ENCODE data around the gene LRG1. TPM values are rescaled to one million over a fixed set of nuclear protein-coding genes. Genes with fewer than 3 reads are reported as not detected.

The LRG1 gene
- total RNA-seq, 1 donor from 2014 or later, result 14.9 TPM

DNA sequence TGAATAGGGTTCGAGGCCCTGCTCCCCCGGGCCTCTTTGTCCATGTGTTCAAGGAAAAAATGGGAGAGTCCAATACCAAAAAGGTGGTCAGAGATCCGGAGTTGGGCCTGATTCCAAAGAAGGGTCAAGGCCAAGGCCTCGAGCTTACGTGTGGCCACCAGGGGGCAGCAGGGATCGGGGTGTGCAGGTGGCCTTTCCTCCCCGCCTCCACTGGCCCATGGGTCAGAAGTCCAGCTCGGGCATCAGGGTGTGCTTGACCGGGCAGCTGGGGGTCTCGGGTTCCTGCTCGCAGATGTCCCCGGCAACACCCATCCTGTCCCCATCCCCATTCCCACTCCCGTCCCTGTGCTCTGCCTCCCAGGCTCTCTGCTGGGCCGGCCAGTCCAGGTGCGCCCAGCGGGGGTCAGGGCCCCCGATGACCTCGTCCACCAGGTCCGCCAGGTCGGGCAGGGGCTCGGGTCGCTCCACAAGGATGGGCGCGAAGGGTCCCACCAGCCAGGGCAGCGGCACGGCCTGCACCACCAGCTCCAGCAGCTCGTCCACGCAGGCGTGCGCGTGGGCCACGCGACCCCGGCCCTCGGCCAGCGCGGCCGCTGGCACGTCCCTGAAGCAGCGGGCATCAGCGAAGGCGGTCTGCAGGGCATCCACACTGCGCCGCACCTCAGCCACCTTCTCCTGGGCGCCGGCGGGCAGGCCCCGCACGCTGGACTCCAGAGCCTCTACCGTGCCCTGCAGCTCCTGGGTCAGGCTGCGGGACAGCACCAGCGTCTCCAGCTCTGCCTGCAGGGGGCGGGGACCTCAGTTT lies 16.3 kb downstream of the LRG1 start:
- peaks cover 3% of the 10 kb centered on the region for H3K27me3 ChIP-seq (ENCODE audit: low read depth)
- intact Hi-C loops (cut with DNase I), result no loop called here
- TF ChIP-seq, protein P1, sequence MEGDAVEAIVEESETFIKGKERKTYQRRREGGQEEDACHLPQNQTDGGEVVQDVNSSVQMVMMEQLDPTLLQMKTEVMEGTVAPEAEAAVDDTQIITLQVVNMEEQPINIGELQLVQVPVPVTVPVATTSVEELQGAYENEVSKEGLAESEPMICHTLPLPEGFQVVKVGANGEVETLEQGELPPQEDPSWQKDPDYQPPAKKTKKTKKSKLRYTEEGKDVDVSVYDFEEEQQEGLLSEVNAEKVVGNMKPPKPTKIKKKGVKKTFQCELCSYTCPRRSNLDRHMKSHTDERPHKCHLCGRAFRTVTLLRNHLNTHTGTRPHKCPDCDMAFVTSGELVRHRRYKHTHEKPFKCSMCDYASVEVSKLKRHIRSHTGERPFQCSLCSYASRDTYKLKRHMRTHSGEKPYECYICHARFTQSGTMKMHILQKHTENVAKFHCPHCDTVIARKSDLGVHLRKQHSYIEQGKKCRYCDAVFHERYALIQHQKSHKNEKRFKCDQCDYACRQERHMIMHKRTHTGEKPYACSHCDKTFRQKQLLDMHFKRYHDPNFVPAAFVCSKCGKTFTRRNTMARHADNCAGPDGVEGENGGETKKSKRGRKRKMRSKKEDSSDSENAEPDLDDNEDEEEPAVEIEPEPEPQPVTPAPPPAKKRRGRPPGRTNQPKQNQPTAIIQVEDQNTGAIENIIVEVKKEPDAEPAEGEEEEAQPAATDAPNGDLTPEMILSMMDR (IDR thresholded peaks at IDR 0.05), result peak; percentile 68
- no peaks in the 10 kb centered on the region for H3K36me3 ChIP-seq
- no peak overlapping the region for H3K4me3 ChIP-seq
- DNase-seq, result peak; percentile 76
- no peaks in the 10 kb centered on the region for H3K9me3 ChIP-seq
- peaks cover 1% of the 10 kb centered on the region for H3K4me1 ChIP-seq
- H3K27ac ChIP-seq, result no peak overlapping the region
- peak; percentile 56 to 64 for ATAC-seq

DNA sequence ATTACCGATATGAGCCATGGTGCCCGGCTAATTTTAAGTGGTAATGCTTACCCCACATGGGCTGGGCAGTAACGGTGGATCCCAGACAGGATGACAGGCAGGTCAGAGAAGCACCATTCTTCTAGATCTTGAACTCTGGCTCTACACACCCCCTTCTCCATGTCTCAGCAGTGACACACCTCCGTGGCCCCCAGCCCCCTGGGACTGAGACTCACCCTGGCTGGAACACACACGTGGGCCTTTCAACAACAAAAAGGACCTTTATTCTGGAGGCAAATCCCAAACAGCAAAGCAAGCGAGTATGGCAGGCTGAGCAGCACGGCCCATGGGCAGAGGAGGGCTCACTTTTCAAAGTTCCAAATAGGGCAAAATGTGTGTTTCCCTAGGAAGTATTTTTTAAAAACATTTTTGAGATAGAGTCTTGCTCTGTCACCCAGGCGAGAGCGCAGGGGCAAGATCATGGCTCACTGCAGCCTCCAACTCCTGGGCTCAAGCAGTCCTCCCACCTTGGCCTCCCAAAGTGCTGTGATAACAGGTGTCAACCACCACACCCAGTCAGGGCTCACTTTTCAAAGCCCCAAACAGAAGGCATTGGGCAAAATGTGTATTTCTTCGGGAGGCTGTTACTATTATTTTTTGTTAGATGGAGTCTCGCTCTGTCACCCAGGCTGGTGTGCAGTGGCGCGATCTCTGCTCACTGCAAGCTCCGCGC lies 17.4 kb downstream of the LRG1 start:
- intact Hi-C loops (cut with DNase I), result no loop called here

DNA sequence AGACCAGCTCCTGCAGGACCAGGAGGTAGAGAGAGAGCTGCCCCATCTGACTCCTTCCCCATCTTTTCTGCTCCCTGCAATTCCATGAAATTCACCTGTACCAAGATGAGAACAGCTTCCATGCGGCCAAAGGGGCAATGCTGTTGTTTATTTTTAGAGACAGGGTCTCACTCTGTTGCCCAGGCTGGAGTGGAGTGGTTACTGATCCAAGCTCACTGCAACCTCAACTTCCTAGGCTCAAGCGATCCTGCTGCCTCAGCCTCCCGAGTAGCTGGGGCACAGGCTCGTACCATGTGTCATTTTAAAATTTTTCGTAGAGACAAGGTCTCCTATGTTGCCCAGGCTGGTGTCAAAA lies 18.0 kb downstream of the LRG1 start:
- intact Hi-C loops (cut with DNase I), result no loop called here

More for the DNA sequence above, 17.4 kb downstream of the LRG1 start:
- Histone ChIP-seq H3K4me3 (no peak overlapping the region), H3K27me3 (ENCODE audit: low read depth) (peaks cover 7% of the 10 kb centered on the region), H3K27ac (no peak overlapping the region), H3K36me3 (no peaks in the 10 kb centered on the region), H3K4me1 (peaks cover 3% of the 10 kb centered on the region), H3K9me3 (no peaks in the 10 kb centered on the region)
- DNase-seq (no peak), ATAC-seq (no peak)
- TF ChIP-seq, protein P1 (IDR thresholded peaks at IDR 0.05), result no peak

DNA sequence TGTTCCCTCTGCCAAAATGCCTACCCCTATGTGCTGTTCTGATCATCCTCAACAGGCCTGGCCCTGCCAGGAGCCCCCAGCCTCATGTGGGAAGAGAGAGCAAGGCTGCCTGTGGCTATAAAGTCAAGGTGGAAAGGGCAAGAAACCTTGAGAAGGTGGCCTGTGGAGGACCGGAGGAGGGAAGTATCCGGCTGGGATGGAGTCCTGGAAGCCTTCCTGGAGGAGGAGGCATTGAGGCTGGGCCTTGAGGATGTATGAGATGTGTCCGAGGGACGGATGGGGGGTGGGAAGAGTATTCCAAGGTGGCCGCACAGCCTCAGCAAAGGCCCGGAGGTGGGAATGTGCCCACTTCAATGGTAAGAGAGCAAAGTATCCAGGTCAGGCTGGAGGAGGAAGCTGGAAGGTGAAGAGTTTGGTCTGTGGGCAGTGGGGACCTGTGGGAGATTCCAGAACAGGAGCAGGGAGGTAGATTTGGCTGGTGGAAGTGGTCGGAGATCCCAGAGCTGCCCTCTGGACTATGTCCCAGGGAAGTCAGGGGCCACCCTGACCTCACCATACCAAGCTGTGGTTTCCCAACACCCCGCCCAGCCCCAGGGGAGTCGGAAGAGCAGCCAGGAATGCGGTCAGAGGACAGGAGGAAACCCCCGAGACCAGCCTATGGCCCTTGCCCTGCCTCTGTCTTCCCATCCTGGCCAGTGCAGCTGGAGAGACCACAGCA lies 18.5 kb downstream of the LRG1 start:
- Histone ChIP-seq H3K9me3 (no peaks in the 10 kb centered on the region), H3K36me3 (no peaks in the 10 kb centered on the region), H3K27me3 (ENCODE audit: low read depth) (peaks cover 8% of the 10 kb centered on the region), H3K4me3 (no peak overlapping the region), H3K27ac (no peak overlapping the region), H3K4me1 (peaks cover 3% of the 10 kb centered on the region)
- no peak for ATAC-seq
- TF ChIP-seq, protein P1 (IDR thresholded peaks at IDR 0.05), result no peak
- DNase-seq, result no peak
- intact Hi-C loops (cut with DNase I), result no loop called here

More for the DNA sequence above, 18.0 kb downstream of the LRG1 start:
- H3K4me3 ChIP-seq, result no peak overlapping the region
- H3K27me3 ChIP-seq (ENCODE audit: low read depth), result peaks cover 8% of the 10 kb centered on the region
- peaks cover 3% of the 10 kb centered on the region for H3K4me1 ChIP-seq
- DNase-seq (no peak), ATAC-seq (no peak)
- no peaks in the 10 kb centered on the region for H3K9me3 ChIP-seq
- H3K27ac ChIP-seq, result no peak overlapping the region
- TF ChIP-seq, protein P1 (IDR thresholded peaks at IDR 0.05), result no peak
- no peaks in the 10 kb centered on the region for H3K36me3 ChIP-seq

DNA sequence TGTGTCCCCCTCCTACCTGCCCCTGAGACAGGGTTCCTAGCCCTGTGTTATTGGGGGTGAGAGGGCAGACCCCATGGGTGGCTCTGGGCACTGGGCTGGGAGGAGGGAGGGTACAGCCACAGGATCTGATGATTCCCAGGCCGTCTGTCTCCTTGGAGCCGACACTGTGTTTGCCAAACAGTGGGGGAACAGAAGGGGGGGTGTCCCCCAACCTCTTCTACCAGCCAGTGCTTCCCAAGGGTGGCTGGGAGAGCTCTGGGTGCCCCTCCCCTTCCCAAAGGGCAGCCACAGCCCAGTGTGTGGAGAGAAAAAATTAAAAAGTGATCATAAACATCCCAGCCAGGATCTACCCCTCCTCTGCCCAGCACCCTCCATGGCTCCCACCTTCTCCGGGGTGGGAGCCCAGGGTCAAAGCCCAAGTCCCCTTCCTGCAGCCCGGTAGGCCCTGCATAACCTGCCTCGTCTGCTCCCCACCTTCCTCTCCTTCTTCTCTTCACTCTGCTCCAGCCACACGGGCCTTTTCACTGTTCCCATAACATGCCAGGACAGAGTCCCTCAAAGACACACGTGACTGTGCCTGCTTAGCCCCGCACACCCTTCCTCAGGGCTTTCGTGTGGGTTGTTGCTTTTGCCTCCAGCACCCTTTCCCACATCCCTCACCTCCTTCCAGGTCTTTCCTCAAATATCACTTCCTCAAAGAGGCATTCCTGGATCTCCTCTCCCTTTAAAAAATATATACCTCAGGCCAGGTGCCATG lies 20.1 kb downstream of the LRG1 start:
- Histone ChIP-seq H3K27me3 (ENCODE audit: low read depth) (peaks cover 8% of the 10 kb centered on the region), H3K36me3 (no peaks in the 10 kb centered on the region), H3K9me3 (no peaks in the 10 kb centered on the region), H3K4me1 (peaks cover 3% of the 10 kb centered on the region), H3K27ac (no peak overlapping the region), H3K4me3 (no peak overlapping the region)
- ATAC-seq (no peak), DNase-seq (no peak)
- intact Hi-C loops (cut with DNase I), result no loop called here
- TF ChIP-seq, protein P1 (IDR thresholded peaks at IDR 0.05), result no peak
